Aorta (tissue), 5 donors: Measurements from ENCODE around the gene FHL2. TPM values are rescaled to one million over a fixed set of nuclear protein-coding genes. Genes with fewer than 3 reads are reported as not detected.

Experiments
- ATAC-seq: fragments of 200-7000 bp; cut with Tn5 transposase; one replicate; pipeline ENCODE4 v1.9.1; 2022; ENCODE audit warnings: moderate library complexity; ENCODE audit not compliant: low FRiP score
- DNase-seq, 2 donors: peaks; one replicate each; pipeline ENCODE4 v3.0.0-alpha.2; 2020
- H3K27ac ChIP-seq, 2 donors: one replicate each; pipeline ENCODE4 v1.5.1; 2013; ENCODE audit warnings: low read length in 2 of 2, mild to moderate bottlenecking in 2 of 2, moderate library complexity in 2 of 2, control low read depth in 1 of 2, inconsistent platforms in 1 of 2, low read depth in 1 of 2
- H3K27me3 ChIP-seq, 2 donors: one replicate each; pipeline ENCODE4 v1.6.1; 2013; ENCODE audit warnings: control low read depth in 1 of 2, low read length in 1 of 2, mild to moderate bottlenecking in 1 of 2, moderate library complexity in 1 of 2; ENCODE audit not compliant: insufficient read depth in 2 of 2, control insufficient read depth in 1 of 2
- H3K36me3 ChIP-seq, 2 donors: one replicate each; pipeline ENCODE4 v1.6.1; 2013; ENCODE audit warnings: control low read depth in 1 of 2, low read length in 1 of 2, mild to moderate bottlenecking in 1 of 2; ENCODE audit not compliant: insufficient read depth in 2 of 2, control insufficient read depth in 1 of 2
- H3K4me1 ChIP-seq, 2 donors: one replicate each; pipeline ENCODE4 v1.6.1; 2013; ENCODE audit warnings: low read length in 2 of 2, control low read depth in 1 of 2, mild to moderate bottlenecking in 1 of 2, moderate library complexity in 1 of 2; ENCODE audit not compliant: insufficient read depth in 2 of 2, control insufficient read depth in 1 of 2
- H3K4me3 ChIP-seq, 2 donors: one replicate each; pipeline ENCODE4 v1.5.1; 2013; ENCODE audit warnings: low read length in 2 of 2, control low read depth in 1 of 2, mild to moderate bottlenecking in 1 of 2
- H3K9me3 ChIP-seq: one replicate; pipeline ENCODE4 v1.6.1; 2013; ENCODE audit warnings: mild to moderate bottlenecking, low read length; ENCODE audit not compliant: control insufficient read depth
- WGBS, 2 donors: extraction: QIAGEN DNeasy Blood & Tissue Kit; methylation state at CpG; one replicate each; pipeline ENCODE4 v1.1.7; 2013; 5-methylcytosine and 5-hydroxymethylcytosine counted together
- intact Hi-C, 2 donors: fragments of 100-400 bp; cut with DNase I; formaldehyde crosslinking; loops; one replicate each; pipeline versions ENCODE4 v1.14.2 to v1.15.0; 2022
- polyA plus RNA-seq, 2 donors: library from polyadenylated mRNA; stranded (reverse); fragments of 200-250 nt; gene quantifications; one replicate each; pipeline ENCODE4 v1.2.3, GENCODE V29; 2013
- total RNA-seq, 2 donors: library from RNA; stranded (reverse); fragmentation: NEBNext Ultra II Directional; extraction: Animal tissue kit (Norgen Biotek cat#: 25700); gene quantifications; one replicate each; pipeline ENCODE4 v1.2.1, GENCODE V29; 2021
- donor health status: healthy with polysubstance abuse.
- donor health status: Bipolar disorder and iron deficiency.
- donor health status: DM: no; HTN: no; CAD: no.
- donor health status: DM: no; HTN: no; CAD: no.
- donor health status: DM: yes; HTN: yes; CAD: no.

FHL2 gene
- total and polyA plus RNA-seq, 4 donors: 60.4 to 129 (median 67.8) TPM

DNA sequence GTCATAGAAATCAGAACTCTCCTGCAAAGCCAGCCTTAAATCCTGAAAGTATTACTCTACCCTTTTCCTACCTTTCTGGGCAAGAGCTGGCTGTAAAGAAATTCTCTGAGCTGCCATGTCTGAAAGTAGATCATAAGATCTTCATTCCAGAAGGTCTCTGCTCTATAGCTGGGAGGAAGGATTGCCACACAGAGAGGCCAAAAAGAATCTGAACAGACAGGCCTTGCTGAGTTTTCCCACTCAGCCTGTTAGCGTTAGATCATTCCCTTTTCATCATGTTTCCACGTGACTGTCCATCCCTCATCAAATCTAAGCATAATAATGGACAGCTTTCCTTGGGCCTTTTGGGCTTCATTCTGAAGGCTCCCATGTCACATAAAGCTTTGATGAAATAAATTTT, 43.2 kb upstream of the FHL2 start:
- no peaks in the 10 kb centered on the region for H3K4me1 ChIP-seq
- no peak overlapping the region for H3K27ac ChIP-seq
- intact Hi-C loops: no loop called here
- H3K36me3 ChIP-seq: no peaks in the 10 kb centered on the region
- ATAC-seq (no peak), DNase-seq (no peak)
- no peak overlapping the region for H3K4me3 ChIP-seq
- H3K9me3 ChIP-seq: no peaks in the 10 kb centered on the region
- 94 to 97% methylated on average over 2 of the region's 2 CpGs for WGBS, 2 donors
- H3K27me3 ChIP-seq: no peaks in the 10 kb centered on the region

DNA sequence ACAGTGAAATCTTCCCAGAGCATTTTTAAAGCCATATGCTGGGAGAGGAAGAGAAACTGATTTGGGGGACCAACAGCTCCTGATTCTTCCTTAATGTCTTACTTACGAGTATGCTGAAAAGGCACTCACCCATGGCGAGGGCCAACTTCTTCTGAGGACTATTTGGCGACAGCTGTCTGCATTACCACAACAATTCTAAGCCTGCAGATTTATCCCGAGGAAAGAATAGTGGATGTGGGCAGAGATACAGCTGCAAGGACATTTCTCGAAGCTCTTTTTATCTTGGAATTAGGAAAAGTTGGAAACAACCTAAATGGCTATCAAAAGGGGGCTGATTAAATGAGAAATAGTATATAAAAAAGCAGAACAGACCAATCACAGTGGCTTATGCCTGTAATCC, 40.3 kb upstream of the FHL2 start:
- Histone ChIP-seq H3K27ac (no peak overlapping the region), H3K4me3 (no peak overlapping the region)
- 72 to 73% methylated on average over 5 of the region's 5 CpGs for WGBS, 2 donors

DNA sequence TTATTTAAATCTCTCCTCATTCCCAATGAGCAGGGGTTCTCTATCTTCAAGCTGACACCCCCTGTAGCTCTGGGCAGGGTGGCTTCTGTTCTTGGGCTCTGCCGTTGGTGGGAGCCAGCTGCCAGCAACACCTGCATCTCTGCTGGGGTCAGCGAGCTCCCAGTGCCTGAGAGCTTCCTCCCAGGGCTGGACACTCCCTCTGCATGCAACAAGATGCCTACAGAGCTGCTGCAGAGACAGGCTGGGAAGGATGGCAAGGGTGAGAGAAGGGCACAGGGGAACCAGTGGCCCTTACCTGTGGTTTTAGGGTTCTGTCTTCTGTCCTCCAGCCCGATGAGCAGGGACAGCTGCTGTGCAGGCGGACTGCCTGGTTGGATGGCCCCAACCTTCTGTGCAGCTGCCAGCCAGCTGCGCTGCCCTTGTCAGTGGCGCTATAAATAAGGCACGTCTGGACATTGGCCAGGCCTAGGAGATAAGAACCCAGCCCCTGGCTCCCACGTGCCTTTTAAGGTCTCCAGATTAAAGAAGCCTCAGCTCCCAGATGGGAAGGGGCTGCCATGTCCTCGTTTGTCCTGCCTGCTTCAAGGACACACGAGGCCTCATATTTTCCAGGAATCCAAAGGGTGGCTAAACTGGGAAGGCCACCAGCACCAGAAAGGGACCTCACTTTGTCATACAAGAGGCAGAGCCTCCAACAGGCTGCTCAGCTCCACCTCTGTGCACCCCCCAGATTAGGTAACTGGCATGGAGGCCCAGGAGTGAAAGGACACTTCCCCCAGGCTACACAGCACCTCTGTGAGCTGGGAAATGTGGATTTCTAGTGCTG, 39.5 kb upstream of the FHL2 start:
- ATAC-seq: no peak
- Histone ChIP-seq H3K4me1 (no peaks in the 10 kb centered on the region), H3K9me3 (no peaks in the 10 kb centered on the region), H3K27me3 (no peaks in the 10 kb centered on the region), H3K4me3 (no peak overlapping the region), H3K36me3 (no peaks in the 10 kb centered on the region), H3K27ac (no peak overlapping the region)
- intact Hi-C loops: no loop called here
- no peak for DNase-seq
- WGBS, 2 donors: 11% methylated on average over 10 of the region's 10 CpGs

More for the DNA sequence above, 40.3 kb upstream of the FHL2 start:
- Histone ChIP-seq H3K4me1 (no peaks in the 10 kb centered on the region), H3K27me3 (no peaks in the 10 kb centered on the region), H3K9me3 (no peaks in the 10 kb centered on the region), H3K36me3 (no peaks in the 10 kb centered on the region)
- DNase-seq (no peak), ATAC-seq (no peak)
- intact Hi-C loops: no loop called here

DNA sequence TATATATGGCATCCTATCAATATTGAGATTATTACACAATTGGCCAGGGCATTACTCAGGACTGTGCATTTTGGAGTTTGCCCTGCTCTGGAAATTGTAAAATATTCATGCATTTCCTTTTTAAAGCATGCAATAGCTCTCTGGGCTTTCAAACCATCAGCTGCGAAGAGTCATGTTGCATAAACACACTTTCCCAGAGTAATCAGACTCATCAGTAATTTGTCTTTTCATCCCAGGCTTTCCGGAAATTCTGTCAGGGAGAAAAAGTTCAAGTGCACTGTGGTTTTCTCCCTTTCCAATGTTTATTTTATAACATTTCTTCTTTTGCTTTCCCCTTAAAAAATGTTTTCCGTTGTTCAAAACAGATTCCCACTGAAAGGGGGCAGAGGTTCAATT, 38.9 kb upstream of the FHL2 start:
- Histone ChIP-seq H3K27me3 (no peaks in the 10 kb centered on the region), H3K9me3 (no peaks in the 10 kb centered on the region), H3K4me1 (no peaks in the 10 kb centered on the region), H3K27ac (no peak overlapping the region), H3K4me3 (no peak overlapping the region), H3K36me3 (no peaks in the 10 kb centered on the region)
- intact Hi-C loops: no loop called here
- 55 to 58% methylated on average over 3 of the region's 3 CpGs for WGBS, 2 donors
- ATAC-seq: no peak
- no peak for DNase-seq

DNA sequence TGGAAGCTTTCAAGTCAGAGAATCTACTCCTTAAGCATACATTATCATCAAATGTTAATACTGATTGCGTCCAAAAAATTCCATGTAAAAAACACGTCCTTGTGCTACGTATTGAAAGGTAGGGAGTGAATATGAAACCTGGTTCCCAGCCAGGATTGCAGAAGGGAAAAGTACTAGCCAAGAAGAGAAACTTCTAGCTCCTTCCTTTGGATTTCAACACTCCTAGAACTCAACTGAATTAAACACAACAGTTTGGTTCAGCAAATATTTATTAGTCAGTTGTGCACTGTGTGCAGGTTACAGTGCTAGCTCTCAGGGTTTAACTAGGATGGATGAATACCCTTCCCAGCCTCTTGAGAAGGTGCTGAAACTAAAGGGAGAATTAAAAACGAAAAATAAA, 33.9 kb upstream of the FHL2 start:
- WGBS, 2 donors: 73 to 75% methylated on average over 4 of the region's 4 CpGs
- Histone ChIP-seq H3K27me3 (no peaks in the 10 kb centered on the region), H3K9me3 (no peaks in the 10 kb centered on the region), H3K27ac (no peak overlapping the region), H3K36me3 (no peaks in the 10 kb centered on the region), H3K4me3 (no peak overlapping the region), H3K4me1 (no peaks in the 10 kb centered on the region)
- DNase-seq (no peak), ATAC-seq (no peak)
- intact Hi-C loops: no loop called here

DNA sequence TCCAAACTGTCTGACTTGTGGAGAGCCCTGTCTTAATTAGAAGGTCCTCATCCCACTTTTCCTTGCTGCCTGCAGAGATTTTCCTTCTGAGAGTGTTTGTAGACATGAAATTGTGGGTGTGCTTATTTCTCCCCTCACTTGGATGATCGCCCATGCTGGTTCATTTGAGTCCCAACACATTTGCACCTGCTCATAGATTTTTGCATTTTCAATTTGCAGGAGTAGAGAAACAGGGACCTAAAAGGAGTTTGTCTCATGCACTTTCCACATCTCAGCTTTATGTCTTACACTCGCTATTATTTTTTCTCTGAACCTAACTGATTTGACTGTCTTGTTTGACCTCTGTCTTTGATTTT, 33.2 kb upstream of the FHL2 start:
- ATAC-seq (no peak), DNase-seq (no peak)
- H3K27ac ChIP-seq: no peak overlapping the region
- intact Hi-C loops: no loop called here
- H3K36me3 ChIP-seq: no peaks in the 10 kb centered on the region
- no peaks in the 10 kb centered on the region for H3K9me3 ChIP-seq
- no peaks in the 10 kb centered on the region for H3K27me3 ChIP-seq
- WGBS, 2 donors: 92 to 95% methylated on average over 2 of the region's 2 CpGs
- H3K4me1 ChIP-seq: no peaks in the 10 kb centered on the region
- no peak overlapping the region for H3K4me3 ChIP-seq

DNA sequence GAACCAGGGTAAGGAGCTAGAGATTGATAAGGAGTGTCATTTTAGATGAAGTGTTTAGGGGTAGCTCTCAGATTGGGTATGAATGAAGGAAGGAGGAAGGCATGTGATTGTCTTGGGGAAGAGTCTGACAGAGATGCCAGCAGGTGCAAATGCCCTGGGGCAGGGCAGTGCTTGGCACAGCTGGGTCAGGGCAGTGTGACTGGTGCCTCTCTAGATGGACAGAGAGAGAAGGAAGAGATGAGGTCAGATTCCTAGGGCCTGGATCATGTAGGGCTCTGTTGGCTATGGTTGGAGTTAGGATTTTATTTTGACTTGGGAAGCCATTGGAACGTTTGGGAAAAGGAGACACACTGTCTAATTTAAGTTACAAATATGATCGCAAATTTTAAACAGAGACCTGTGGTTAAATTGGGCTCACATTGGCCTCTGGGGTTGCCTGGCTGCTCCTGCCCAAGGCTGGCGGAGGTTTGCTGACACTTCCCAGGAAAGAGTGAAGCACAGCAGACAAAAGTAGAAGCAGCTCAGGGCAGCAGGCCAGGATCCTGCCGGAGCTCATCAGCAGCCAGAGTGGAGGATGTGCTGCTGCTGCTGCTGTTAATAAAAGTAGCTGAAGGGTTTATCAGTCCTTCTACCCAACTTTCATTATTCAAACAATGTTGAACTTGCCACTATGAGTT, 32.7 kb upstream of the FHL2 start:
- ATAC-seq (no peak), DNase-seq (peak in 1 of 2 donors; percentile 63)
- H3K4me1 ChIP-seq: no peaks in the 10 kb centered on the region

DNA sequence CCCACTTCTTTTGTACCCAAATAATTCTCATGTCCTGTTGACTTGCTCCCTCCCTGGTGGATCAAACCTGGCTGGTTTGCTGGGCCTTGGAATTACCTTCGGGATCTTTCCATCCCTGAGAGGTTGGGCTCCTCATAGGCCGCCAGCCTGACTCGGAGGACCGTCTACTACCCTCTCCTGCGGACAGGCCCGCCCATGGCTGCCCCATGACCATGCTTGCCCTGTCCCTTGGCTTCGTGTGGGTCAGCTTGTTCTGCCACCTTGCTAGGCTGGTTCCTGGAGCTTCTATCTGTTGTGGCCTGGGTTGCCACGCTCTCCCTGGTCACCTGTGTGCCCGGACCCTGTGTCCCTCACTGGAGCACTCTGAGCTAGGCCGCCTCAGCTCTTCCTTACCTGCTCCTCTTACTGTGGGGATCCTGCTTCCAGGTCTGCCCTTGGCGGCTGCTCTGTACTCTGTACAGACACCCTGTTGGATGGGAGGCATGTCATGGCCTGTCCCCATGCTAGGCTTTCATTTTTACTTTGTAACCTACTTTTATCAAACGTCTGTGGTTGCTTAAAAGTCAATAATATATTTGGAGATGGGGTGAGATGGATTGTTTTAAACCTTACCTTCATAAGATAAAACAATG, 29.7 kb upstream of the FHL2 start:
- Histone ChIP-seq H3K36me3 (no peaks in the 10 kb centered on the region), H3K9me3 (no peaks in the 10 kb centered on the region), H3K4me3 (no peak overlapping the region), H3K27me3 (no peaks in the 10 kb centered on the region), H3K4me1 (no peaks in the 10 kb centered on the region), H3K27ac (no peak overlapping the region)
- DNase-seq (no peak), ATAC-seq (peak; percentile 33)
- 90 to 96% methylated on average over 12 of the region's 12 CpGs for WGBS, 2 donors
- intact Hi-C loops: no loop called here

More for the DNA sequence above, 32.7 kb upstream of the FHL2 start:
- H3K27ac ChIP-seq: no peak overlapping the region
- H3K27me3 ChIP-seq: no peaks in the 10 kb centered on the region
- no peak overlapping the region for H3K4me3 ChIP-seq
- H3K36me3 ChIP-seq: no peaks in the 10 kb centered on the region
- intact Hi-C loops: no loop called here
- WGBS, 2 donors: 42 to 49% methylated on average over 4 of the region's 4 CpGs
- H3K9me3 ChIP-seq: no peaks in the 10 kb centered on the region

DNA sequence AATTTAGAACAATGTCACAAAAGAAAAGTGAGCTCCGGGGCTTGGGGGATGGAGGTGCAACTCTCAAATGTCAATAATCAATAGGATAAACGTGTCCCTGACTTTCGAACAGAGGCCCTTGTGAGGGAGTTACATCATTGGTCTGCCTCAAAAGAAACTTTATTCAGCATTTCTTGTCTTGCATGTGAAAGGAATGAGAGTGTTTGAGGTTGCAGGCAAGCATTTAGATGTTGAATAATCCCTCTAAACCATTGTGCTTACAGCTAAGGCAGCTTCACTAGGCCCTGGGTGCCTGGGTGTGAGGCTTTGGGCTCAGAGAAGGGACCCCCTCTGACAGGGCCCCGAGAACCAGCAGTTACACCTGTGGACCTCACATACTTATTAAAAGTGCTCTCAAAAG, 28.6 kb upstream of the FHL2 start:
- DNase-seq (no peak), ATAC-seq (no peak)
- Histone ChIP-seq H3K4me1 (no peaks in the 10 kb centered on the region), H3K4me3 (no peak overlapping the region), H3K36me3 (no peaks in the 10 kb centered on the region), H3K27me3 (no peaks in the 10 kb centered on the region), H3K27ac (no peak overlapping the region), H3K9me3 (no peaks in the 10 kb centered on the region)
- intact Hi-C loops: no loop called here
- WGBS, 2 donors: 79 to 80% methylated on average over 4 of the region's 4 CpGs
